Regular cardiac myocyte (primary cell): ENCODE measurements around the gene SHE. TPM values are rescaled to one million over a fixed set of nuclear protein-coding genes. Genes with fewer than 3 reads are reported as not detected.

Experiments
- total RNA-seq: library from RNA; depleted of rRNA; stranded (reverse); fragments of >200 nt; gene quantifications from 2 replicates; pipeline ENCODE4 v1.2.3, GENCODE V29; 2014

SHE gene
- 0.19 and 0.28 TPM in 2 replicates for total RNA-seq

DNA sequence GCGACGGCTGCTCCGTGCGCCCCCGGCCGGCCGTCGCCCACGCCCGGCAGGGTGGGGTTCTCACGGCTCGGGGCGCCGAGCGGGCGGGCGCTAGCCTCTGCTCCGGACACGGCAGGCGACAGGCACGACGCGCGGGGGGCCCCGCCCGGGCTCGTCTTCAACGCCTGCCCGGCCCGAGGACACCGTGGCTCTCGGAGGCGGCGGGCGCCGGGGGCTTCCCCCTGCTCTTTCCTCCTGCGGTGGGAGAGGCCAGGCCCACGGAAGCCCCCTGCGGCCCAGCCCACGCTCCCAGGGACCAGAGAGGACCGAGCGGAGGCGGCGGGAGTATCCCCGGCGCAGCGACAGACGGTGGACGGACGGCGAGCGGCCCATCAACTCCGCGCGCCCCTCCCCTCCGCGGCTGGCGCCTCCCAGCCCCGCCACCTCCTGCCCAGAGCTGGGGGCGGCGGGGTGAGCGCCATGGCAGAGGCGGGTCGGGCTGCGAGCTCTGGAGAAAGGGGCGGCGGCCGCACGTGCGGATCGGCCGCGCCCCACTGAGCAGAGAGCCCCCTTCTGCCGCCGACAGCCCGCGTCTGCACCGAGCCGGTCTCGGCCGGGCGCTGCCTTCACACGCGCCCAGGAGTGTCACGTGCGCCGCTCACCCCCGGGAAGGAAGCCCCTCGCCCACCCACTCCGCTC is at the start of gene SHE, which contains the start of gene TDRD10:
Gene SHE, minus strand, starts transcription at position 347 of the 678 bp plus-strand sequence. CDS start 386 bp downstream, outside the sequence.
Gene TDRD10, plus strand, starts transcription at position 154 of the 678 bp plus-strand sequence. CDS start 4,685 bp downstream, outside the sequence.

Other genes with a start within 250 kb of the SHE start
- gene HAX1, start 229.8 kb downstream of the SHE start, total RNA-seq: 110 and 149 TPM in 2 replicates
- gene AQP10, start 181.3 kb downstream of the SHE start, total RNA-seq: 0.19 and 0.56 TPM in 2 replicates
- 187 and 214 TPM in 2 replicates for gene ATP8B2, start 176.9 kb downstream of the SHE start, total RNA-seq
- gene IL6R, start 97.1 kb downstream of the SHE start, total RNA-seq: 4.6 and 8.7 TPM in 2 replicates
- 0.28 TPM in 1 of 2 replicates, not detected in the other for gene TDRD10, start 193 bp downstream of the SHE start, total RNA-seq
- gene UBE2Q1, start 56.2 kb upstream of the SHE start, total RNA-seq: 24.0 and 28.8 TPM in 2 replicates
- gene CHRNB2, start 65.4 kb upstream of the SHE start, total RNA-seq: under 0.01 TPM in 1 of 2 replicates, not detected in the other
- gene ADAR, start 105.8 kb upstream of the SHE start, total RNA-seq: 53.0 and 59.2 TPM in 2 replicates